Keratinocyte (primary cell): ENCODE measurements around the gene IGF2BP2. TPM values are rescaled to one million over a fixed set of nuclear protein-coding genes. Genes with fewer than 3 reads are reported as not detected.

Experiments used
- DNase-seq: peaks from one replicate; pipeline ENCODE4 v3.0.0-alpha.2; 2011; ENCODE audit warnings: low read depth, missing footprints, low spot score
- FAIRE-seq: peaks from 2 replicates; lab custom pipeline; 2011; peaks lifted over from hg19 to GRCh38; lab: Jason Lieb, UNC
- H2AFZ ChIP-seq: 2 replicates; pipeline ENCODE4 v1.6.0; 2012; ENCODE audit warnings: low read length, control low read depth, inconsistent platforms; ENCODE audit not compliant: control insufficient read depth
- H3K27ac ChIP-seq: 2 replicates; pipeline ENCODE4 v1.5.1; 2011; ENCODE audit warnings: low read length; ENCODE audit not compliant: control insufficient read depth, insufficient read depth
- H3K27me3 ChIP-seq: 3 replicates; pipeline ENCODE4 v1.6.0; 2011; ENCODE audit warnings: low read length; ENCODE audit not compliant: control insufficient read depth, insufficient read depth; ENCODE audit errors: extremely low read depth
- H3K36me3 ChIP-seq, 2 experiments: 2 replicates in 1 of 2; 3 replicates in 1 of 2; pipeline ENCODE4 v1.5.1; 2011; ENCODE audit warnings: low read length in 2 of 2, mild to moderate bottlenecking in 1 of 2; ENCODE audit not compliant: control insufficient read depth in 2 of 2, insufficient read depth in 2 of 2; ENCODE audit errors: extremely low read depth in 1 of 2
- H3K4me1 ChIP-seq: 3 replicates; pipeline ENCODE4 v1.5.1; 2011; ENCODE audit warnings: low read length; ENCODE audit not compliant: control insufficient read depth, insufficient read depth; ENCODE audit errors: extremely low read depth
- H3K4me2 ChIP-seq: 3 replicates; pipeline ENCODE4 v1.6.0; 2011; ENCODE audit warnings: low read depth, low read length; ENCODE audit not compliant: control insufficient read depth, insufficient read depth; ENCODE audit errors: extremely low read depth
- H3K4me3 ChIP-seq, 3 experiments: fragments of 200-600 bp in 1 of 3; sonication (generic) in 1 of 3; 2 replicates in 2 of 3; 3 replicates in 1 of 3; pipeline ENCODE4 v1.5.1; 2011 to 2016; ENCODE audit warnings: low read length in 3 of 3, mild to moderate bottlenecking in 3 of 3, control low read depth in 2 of 3, inconsistent platforms in 1 of 3, low read depth in 1 of 3, mixed read lengths in 1 of 3, mixed run types in 1 of 3, moderate library complexity in 1 of 3; ENCODE audit not compliant: control insufficient read depth in 2 of 3, insufficient read depth in 2 of 3; ENCODE audit errors: extremely low read depth in 1 of 3
- H3K79me2 ChIP-seq: 2 replicates; pipeline ENCODE4 v1.6.0; 2012; ENCODE audit warnings: low read length; ENCODE audit not compliant: control insufficient read depth, insufficient read depth
- H3K9ac ChIP-seq: 3 replicates; pipeline ENCODE4 v1.6.0; 2011; ENCODE audit warnings: low read length; ENCODE audit not compliant: control insufficient read depth, insufficient read depth; ENCODE audit errors: extremely low read depth
- H3K9me1 ChIP-seq: 3 replicates; pipeline ENCODE4 v1.6.0; 2011; ENCODE audit warnings: low read length; ENCODE audit not compliant: control insufficient read depth, insufficient read depth; ENCODE audit errors: extremely low read depth
- H3K9me3 ChIP-seq: 2 replicates; pipeline ENCODE4 v1.5.1; 2012; ENCODE audit warnings: low read depth, low read length; ENCODE audit not compliant: control insufficient read depth
- H4K20me1 ChIP-seq: 3 replicates; pipeline ENCODE4 v1.6.0; 2011; ENCODE audit warnings: low read length; ENCODE audit not compliant: control insufficient read depth, insufficient read depth; ENCODE audit errors: extremely low read depth
- EZH2 ChIP-seq: IDR thresholded peaks from one replicate; pipeline ENCODE4 v1.6.1; 2012; ENCODE audit warnings: inconsistent platforms, mild to moderate bottlenecking, low read length, moderate library complexity
- dilution Hi-C: fragments of 300-500 bp; cut with MboI; formaldehyde crosslinking; loops from one replicate; pipeline ENCODE4 v1.7.0; 2020; ENCODE audit warnings: low sequenced_read_pairs; ENCODE audit not compliant: extremely low pct_ligation_motif_present
- polyA plus RNA-seq, 5 experiments: library from polyadenylated mRNA; depleted of rRNA in 3 of 5; stranded (reverse) in 3 of 5; stranded (forward) in 1 of 5; unstranded in 1 of 5; fragments of >200 nt; gene quantifications; 1 replicate in 1 of 5; 2 replicates in 3 of 5; 3 replicates in 1 of 5; pipeline versions ENCODE4 v1.2.1 to v1.2.3, GENCODE V29; 2011 to 2012; ENCODE audit warnings: missing spikeins in 2 of 5, low read depth in 1 of 5, low replicate concordance in 1 of 5
- TF ChIP-seq, protein P1 (sequence below), 3 experiments: IDR thresholded peaks in 1 of 3; conservative IDR thresholded peaks in 1 of 3; optimal IDR thresholded peaks in 1 of 3; 2 replicates in 2 of 3; 3 replicates in 1 of 3; pipeline versions ENCODE3 to v1.5.1; 2011; ENCODE audit warnings: low read length in 3 of 3, mild to moderate bottlenecking in 3 of 3, moderate library complexity in 2 of 3, control low read depth in 1 of 3, inconsistent platforms in 1 of 3; ENCODE audit not compliant: insufficient read depth in 2 of 3; ENCODE audit errors: extremely low read depth in 1 of 3

Gene IGF2BP2
- polyA plus RNA-seq, 1 donor (not counting 4 experiments of a cell fraction or from before 2014, with no cell fraction given), result 21.2 TPM

DNA sequence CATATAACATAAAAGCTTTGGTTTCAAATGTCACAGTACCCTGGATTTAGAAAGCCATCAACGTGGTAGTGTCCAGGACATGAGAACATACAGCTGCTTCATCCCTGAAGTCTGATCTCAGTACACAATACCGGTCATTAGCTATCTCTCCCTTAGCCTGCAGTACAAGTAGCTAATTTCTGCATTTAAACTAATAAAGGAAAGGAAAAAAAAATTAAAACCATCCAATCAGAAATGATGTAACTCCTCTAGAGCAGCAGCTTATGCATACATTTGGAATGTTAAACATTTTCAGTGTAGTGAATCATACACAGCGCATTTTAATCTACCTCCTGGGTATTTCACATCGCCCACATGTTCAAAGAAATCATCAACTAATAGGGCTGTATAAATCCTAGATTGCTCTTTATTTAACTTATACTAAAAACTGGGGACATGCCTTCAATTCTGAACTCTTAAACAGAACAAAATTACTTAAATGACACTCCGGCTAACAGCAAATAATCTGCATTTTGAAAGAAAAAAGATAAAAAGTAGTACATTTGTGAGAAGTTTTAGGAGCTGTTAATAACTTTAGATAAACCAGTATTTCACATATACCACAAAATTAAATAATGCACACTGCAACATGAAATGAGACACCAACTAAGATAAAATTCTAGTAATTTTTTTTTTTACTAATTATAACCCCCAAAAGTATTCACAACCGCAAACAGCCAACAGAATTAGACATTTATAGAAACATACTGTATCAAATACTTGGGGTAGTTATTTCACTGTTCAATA lies 3.7 kb downstream of the IGF2BP2 start:
- DNase-seq, result peak; percentile 73
- Histone ChIP-seq H3K9me1 (no peaks in the 10 kb centered on the region), H3K4me2 (peak overlapping the region; percentile 93), H3K27ac (peak overlapping the region; percentile 72), H3K9ac (peak overlapping the region; percentile 69), H4K20me1 (peaks cover 4% of the 10 kb centered on the region), H3K4me3 (peak overlapping the region; percentile 84 to 96 (median 85)), H3K9me3 (no peaks in the 10 kb centered on the region), H3K36me3 (peaks cover 0 to 6% of the 10 kb centered on the region in 2 experiments), H3K4me1 (peaks cover 15% of the 10 kb centered on the region), H3K27me3 (no peaks in the 10 kb centered on the region), H2AFZ (no peak overlapping the region), H3K79me2 (peaks cover 95% of the 10 kb centered on the region)
- FAIRE-seq, result peak; percentile 89
- dilution Hi-C loops, result loop anchor here (5.0 kb wide), 1 partner anchor 74 kb away; no protein-coding TSS in a partner anchor
- TF ChIP-seq EZH2, result no peak
- TF ChIP-seq, protein P1, sequence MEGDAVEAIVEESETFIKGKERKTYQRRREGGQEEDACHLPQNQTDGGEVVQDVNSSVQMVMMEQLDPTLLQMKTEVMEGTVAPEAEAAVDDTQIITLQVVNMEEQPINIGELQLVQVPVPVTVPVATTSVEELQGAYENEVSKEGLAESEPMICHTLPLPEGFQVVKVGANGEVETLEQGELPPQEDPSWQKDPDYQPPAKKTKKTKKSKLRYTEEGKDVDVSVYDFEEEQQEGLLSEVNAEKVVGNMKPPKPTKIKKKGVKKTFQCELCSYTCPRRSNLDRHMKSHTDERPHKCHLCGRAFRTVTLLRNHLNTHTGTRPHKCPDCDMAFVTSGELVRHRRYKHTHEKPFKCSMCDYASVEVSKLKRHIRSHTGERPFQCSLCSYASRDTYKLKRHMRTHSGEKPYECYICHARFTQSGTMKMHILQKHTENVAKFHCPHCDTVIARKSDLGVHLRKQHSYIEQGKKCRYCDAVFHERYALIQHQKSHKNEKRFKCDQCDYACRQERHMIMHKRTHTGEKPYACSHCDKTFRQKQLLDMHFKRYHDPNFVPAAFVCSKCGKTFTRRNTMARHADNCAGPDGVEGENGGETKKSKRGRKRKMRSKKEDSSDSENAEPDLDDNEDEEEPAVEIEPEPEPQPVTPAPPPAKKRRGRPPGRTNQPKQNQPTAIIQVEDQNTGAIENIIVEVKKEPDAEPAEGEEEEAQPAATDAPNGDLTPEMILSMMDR (optimal IDR thresholded peaks at IDR 0.05 in 1 of 3, IDR thresholded peaks at IDR 0.05 in 1 of 3, conservative IDR thresholded peaks at IDR 0.05 in 1 of 3; ENCODE audit: extremely low read depth in 1 of 3, insufficient read depth in 2 of 3, low read length in 3 of 3), result no peak

DNA sequence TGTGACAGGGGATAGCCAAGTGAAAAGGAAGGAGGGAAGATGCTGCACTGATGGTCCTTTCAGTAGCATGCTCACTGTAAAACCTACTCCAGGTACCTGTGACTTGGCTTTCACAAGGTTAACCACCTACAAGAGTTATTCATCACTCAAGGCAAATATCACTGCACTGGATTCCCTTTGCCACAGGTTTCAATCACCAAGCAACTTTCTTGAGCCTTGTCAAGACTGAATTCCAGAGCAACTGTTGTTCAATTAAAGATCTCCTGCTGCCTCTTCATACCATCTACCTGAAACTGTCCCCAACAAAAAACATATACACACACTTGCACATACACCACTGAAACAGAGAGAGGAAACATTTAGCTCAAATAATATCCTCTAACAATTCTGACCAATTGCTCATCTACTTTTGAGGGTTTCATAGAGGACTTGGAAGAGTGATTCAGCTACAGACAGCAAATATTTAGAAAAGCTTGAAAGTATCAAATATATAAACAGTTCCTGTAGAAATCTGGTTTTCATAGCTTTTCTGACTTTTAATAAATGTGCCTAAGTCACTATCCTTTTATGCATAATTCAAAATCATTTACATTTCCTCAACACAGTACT lies 6.5 kb downstream of the IGF2BP2 start:
- H3K27me3 ChIP-seq, result no peaks in the 10 kb centered on the region
- H3K9ac ChIP-seq, result no peak overlapping the region
- peak overlapping the region; percentile 93 for H3K4me2 ChIP-seq
- FAIRE-seq (peak; percentile 83), DNase-seq (no peak)
- H3K9me3 ChIP-seq, result no peaks in the 10 kb centered on the region
- H2AFZ ChIP-seq, result no peak overlapping the region
- H3K27ac ChIP-seq, result no peak overlapping the region
- peaks cover 0 to 9% of the 10 kb centered on the region in 2 experiments for H3K36me3 ChIP-seq
- no peak for TF ChIP-seq EZH2
- TF ChIP-seq, protein P1 (optimal IDR thresholded peaks at IDR 0.05 in 1 of 3, IDR thresholded peaks at IDR 0.05 in 1 of 3, conservative IDR thresholded peaks at IDR 0.05 in 1 of 3; ENCODE audit: extremely low read depth in 1 of 3, insufficient read depth in 2 of 3, low read length in 3 of 3), result no peak
- H3K4me1 ChIP-seq, result peaks cover 42% of the 10 kb centered on the region
- H3K4me3 ChIP-seq, result peak overlapping the region in 2 of 3 experiments; percentile 73 to 85
- peaks cover 3% of the 10 kb centered on the region for H3K9me1 ChIP-seq
- dilution Hi-C loops, result no loop called here
- H3K79me2 ChIP-seq, result peaks cover 98% of the 10 kb centered on the region
- H4K20me1 ChIP-seq, result peaks cover 7% of the 10 kb centered on the region
